NOMO-1 (cell line): ENCODE data around the gene HTR3B.

Experiments used
- DNase-seq, 2 experiments: peaks; one replicate each; lab custom pipeline; 2025; ENCODE audit not compliant: unreplicated experiment in 2 of 2; lab: John Stamatoyannopoulos, UW

HTR3B gene

DNA sequence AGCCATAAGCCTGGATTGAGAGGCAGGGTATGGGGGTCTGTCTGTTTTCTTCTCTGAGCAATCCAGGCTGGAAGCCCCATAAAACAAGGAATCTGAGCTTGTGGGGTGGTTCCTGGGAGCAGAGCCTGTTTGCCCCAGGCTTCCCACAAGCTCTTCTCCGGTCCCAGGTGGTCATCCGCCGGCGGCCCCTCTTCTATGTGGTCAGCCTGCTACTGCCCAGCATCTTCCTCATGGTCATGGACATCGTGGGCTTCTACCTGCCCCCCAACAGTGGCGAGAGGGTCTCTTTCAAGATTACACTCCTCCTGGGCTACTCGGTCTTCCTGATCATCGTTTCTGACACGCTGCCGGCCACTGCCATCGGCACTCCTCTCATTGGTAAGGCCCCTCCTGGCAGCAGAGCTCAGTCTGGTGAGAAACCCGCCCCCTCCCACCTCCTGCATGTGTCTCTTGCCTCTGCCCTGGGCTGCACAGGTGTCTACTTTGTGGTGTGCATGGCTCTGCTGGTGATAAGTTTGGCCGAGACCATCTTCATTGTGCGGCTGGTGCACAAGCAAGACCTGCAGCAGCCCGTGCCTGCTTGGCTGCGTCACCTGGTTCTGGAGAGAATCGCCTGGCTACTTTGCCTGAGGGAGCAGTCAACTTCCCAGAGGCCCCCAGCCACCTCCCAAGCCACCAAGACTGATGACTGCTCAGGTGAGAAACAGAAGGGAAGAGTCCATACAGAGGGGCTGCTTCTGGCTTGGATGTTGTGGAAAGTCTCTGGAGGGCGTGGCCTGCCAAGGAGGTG lies 82.0 kb downstream of the HTR3B start:
- DNase-seq: no peak

DNA sequence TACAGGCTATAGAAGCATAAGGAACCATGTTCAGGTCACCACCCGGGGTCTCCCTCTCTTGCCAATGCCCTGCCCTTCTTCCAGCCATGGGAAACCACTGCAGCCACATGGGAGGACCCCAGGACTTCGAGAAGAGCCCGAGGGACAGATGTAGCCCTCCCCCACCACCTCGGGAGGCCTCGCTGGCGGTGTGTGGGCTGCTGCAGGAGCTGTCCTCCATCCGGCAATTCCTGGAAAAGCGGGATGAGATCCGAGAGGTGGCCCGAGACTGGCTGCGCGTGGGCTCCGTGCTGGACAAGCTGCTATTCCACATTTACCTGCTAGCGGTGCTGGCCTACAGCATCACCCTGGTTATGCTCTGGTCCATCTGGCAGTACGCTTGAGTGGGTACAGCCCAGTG lies 84.8 kb downstream of the HTR3B start:
- no peak for DNase-seq

DNA sequence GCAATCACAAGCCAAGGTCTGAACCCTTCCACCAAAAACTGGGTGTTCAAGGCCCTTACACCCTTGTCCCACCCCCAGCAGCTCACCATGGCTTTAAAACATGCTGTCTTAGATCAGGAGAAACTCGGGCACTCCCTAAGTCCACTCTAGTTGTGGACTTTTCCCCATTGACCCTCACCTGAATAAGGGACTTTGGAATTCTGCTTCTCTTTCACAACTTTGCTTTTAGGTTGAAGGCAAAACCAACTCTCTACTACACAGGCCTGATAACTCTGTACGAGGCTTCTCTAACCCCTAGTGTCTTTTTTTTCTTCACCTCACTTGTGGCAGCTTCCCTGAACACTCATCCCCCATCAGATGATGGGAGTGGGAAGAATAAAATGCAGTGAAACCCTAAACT lies 85.3 kb downstream of the HTR3B start:
- DNase-seq: no peak

DNA sequence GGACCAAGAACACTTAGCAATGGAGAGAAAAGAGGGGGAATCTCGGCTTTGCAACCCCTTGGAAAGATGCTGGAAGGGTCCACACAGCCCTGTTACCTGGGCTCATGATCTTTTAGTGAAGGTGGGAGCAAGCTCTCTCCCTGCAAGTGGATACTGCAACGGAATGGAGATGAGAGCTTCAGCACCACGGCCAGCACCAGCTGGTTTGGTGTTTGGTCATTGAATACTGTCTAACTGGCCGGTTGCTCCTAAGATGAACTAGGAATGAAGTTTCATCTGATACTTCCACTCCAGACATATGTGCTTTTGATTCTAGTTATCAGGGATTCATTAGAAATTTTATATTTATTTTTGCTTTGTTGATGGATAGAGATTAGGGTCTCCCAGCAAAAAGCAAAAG lies 86.6 kb downstream of the HTR3B start:
- DNase-seq: no peak

DNA sequence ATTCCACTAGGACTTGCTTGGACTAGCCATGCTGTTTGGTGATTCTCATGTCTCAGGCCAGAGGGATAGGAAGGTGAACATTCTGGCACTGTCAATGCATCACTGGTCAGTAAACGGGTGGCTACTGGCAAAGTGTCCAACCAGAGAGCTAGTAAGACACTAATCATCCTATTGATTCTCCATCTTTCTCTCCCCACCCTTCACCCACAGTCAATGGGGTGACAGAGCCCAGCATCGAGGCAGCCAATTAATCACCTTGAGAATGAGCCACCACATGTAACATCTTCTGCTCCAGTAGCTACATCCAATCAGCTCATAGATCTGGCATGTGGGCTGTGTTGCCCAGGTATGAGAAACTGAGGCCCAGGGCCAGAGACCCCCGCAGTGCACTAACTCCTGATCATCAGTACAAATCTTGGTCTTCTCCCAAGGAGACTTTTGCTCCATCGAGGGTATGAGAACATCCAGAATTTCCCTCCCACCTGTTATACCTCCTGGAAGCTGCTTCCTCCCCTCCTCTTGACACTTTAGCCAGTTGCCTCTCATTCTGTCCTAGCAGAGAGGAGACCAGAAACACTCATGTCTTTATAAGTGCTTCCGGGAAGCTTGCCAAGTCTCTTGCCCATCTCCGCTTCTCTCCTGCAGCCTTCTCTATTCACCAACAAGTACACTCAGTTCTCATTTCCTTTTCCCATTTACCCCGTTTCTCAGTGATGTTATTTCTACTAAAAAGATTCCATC lies 87.3 kb downstream of the HTR3B start:
- DNase-seq: no peak

DNA sequence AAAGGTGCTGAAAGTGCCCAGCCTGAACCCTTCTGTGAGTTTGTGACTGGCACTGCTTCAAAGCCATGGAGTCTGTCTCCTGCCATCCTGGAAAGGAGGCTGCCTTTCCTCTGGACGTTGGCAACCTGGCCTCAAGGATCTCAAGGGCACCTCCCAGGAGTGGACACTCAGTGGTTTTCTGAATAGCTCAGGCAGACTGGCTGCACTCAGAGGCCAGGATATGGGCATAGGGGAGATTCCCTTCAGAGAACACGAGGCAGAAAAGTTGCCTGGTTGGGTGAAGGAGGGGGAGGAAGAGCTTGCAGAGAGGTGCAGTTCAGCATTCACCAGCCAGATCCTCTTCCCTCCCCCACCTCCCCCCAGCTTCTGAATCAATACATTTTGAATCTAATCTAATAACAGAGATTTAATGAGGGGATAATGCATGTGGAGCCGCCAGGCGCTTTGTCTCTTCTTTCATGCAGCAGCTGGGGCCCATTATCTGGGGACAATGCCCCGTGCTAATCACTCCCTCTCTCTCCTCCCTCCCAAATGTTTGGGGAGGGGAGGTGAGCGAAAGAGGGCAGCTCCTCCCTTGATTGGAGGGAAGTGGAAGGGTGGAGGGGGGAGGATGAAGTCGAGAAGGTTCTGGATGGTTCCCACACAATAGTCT lies 88.0 kb downstream of the HTR3B start:
- DNase-seq: no peak

DNA sequence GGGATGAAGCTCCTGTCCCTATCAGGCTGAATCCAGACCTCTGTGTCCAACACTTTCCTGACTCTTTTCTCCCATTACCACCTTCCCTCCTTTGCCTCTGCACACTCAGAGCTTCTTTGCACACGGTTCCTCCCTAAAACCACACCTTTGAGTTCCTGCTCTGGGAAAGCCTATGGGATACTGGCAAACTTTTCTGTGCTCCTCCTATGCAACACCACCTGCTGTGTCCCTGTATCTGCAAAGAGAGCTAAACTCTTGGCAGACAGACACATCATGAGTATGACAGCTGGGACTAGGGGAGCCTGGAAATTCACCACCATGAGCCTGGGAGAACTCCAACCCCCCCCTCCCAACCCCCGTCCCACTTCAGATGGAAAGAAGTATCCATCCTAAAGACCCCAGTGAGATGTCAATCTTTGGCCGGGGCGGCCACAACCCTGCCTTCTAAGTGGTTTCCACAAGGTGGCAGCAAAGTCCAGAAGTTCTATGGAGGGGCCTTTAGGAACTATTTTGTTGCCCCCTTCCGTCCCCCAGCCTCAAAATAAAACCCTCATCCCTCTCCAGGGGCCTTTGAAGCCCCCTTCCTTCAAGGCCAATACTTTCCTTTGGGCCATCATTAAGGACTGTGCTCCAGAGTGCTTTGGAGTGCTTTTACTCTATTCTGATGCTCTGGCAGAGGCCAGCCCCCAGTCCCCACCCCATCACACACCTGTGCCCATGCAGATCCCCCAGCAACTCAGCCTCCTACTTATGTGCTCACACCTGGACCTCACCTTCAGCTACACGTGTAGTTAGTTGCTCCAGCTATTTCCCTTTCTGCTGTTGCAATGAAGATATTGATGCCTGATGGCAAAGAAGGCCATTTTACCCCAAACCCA lies 89.7 kb downstream of the HTR3B start:
- DNase-seq: no peak
